Stimulated activated CD8-positive, alpha-beta memory T cell treated with anti-CD3 and anti-CD28 coated beads, Interleukin-2, amount 100 ng/mL, for 48 hours (primary cell): ENCODE results near the gene ZNF639.

Source experiments
- DNase-seq, 2 donors: peaks; one replicate each; pipeline ENCODE4 v3.0.0-alpha.2; 2020; ENCODE audit warnings: low read depth in 2 of 2

The ZNF639 gene

DNA sequence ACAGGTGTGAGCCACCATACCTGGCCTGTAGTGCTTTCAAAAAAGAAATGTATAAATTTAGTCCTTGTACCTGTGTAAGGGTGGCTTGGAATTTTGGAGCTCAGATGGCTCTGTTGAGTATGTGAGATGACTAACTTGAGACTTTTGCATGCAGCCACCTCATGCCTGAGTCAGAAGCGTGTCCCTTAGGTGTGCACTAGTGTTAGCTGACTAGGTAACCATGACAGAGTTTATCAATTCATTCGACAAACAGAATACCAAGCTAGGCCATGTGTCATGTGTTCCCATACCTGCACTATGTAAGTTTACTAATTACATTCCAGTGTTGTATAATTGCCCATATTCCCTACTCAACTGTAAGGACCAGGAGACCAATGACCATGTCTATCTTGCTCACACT is 4.0 kb upstream of the ZNF639 start:
- DNase-seq = no peak

DNA sequence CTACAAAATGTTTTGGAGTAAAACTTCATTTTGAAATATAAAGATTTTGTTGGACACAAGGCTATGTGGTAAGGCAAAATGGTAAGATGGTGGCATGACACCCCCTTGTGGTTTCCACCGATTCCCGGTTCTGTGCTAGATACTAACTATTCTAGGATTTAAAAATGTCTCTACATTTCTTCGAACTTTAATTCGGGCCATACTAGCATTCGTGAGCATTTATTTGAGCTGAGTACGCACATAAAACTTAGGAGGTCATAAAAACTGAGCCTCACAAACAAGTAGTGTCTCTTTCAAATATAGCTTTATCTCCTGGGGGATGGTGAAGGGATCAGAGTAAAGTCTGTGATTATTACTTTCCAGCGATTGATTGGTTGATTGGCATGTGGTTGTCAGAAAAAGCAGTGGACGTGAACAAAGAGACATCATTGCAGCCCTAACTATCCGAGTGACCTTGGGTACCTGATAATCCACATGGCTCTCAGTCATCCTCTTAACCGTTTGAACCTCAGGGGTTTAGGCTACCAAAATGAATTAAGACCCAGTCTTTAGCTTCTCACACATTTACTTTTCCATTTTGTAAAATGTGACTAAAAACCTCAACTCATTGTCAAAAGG is 1.1 kb upstream of the ZNF639 start:
- DNase-seq = no peak

DNA sequence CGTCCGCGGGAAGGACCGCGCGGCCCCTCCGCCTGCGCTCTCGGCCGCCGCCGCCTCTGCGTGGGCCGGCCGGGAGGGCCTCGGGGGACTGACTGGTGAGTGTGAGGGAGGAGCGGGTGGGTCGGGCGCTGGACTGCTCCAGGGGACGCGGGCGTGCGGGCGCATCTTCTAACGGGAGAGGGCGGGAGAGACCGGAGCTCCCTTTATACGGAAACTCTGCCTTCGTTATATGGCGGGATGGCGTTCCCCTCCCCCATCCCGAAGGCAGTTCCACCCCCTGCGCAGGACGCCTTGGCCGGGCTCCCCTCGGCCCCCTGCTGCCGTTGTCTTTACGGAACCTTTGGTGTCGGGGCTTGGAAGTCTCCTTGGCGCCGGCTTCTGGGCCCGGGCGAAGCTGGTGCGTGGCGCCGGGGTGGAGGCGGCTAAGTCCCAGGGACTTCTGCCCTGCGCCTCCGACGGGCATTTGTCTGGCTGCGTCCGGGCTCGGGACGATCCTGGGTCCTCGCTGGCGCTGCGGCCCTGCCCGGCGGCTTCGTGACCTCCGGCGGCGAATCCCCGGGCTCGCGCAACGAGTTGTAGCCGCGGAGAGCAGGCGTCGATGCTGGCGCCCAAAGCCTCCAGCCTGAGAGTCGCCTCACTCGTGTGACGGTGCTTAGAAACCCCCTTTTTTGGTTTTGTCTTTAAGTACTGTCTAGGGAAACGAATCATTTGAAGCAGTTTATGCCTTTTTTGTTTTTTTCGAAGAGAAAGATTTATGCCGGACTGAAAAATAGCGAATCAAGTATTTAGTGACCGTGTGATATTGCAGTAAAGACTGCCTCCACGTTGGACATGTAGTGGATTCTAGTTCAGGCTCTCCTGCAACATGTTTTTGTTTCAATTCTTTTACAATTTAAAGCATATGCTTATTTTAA is 623 bp downstream of the ZNF639 start:
- peak; percentile 41 to 45 for DNase-seq

DNA sequence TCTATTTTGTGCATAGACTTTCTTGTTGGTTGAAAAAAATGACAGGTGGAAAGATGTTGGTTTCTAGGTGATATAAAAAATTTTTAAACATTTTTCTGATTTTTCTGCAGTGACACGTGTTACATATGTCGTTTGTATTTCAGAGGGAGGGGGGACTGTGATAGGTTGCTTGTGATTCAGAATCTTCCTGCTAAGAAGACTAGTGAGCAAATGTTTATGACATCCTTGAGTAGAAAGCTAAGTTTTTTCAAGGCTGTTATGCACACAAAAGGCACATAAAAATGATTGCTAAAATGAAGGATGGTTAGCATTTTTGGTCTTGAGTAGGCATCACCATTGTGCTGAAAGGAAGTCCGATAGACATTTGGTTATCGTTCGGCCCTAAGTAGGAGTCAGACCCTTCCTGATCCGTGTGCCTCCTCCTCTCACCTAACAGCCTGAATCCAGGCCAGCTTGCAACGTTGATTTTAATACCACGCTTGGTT is 1.5 kb downstream of the ZNF639 start:
- DNase-seq = no peak

DNA sequence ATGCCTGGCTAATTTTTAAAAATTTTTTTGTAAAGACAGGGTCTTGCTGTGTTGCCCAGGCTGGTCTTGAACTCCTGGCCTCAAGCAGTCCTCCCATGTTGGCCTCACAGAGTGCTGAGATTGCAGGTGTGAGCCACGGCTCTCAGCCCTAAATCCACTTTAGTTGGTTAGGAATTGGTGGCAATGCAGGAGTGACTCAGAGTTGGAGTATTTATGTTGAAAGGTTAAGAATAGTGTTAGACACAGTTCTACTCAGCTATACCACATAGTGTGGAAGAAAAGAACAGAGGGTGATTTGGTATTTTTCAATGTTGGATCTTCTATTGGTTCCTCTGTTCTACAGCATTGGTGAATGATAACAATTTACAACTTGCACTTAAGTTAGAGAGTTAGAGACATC is 7.6 kb downstream of the ZNF639 start:
- DNase-seq = no peak

DNA sequence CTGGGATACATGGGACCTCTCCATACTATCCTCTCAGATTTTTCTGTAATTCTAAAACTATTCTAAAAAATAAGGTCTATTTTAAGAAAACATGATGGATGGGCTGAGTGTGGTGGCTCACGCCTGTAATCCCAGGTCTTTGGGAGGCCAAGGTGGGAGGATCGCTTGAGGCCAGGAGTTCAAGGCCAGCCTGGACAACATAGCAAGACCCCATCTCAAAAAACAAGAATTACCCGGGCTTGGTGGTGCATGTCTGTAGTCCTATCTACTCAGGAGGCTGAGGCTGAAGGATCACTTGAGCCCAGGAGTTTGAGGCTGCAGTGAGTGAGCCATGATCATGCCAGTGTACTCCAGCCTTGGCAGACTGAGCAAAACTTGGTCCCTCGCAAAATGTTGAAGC is 9.4 kb downstream of the ZNF639 start:
- DNase-seq = no peak

DNA sequence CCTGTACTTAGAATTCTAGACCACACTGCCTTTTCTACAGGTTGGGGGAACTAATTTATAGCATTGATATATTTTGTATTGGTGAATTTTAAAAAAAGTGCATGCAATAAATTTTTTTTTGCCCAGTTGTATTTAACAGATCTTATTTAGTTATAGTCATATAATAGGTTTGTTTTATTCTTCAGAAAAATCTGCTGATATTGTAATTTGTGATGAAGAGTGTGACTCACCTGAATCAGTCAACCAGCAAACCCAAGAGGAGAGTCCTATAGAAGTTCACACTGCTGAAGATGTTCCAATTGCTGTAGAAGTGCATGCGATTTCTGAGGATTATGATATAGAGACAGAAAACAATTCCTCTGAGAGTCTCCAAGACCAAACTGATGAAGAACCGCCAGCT is 10.3 kb downstream of the ZNF639 start:
- no peak for DNase-seq

DNA sequence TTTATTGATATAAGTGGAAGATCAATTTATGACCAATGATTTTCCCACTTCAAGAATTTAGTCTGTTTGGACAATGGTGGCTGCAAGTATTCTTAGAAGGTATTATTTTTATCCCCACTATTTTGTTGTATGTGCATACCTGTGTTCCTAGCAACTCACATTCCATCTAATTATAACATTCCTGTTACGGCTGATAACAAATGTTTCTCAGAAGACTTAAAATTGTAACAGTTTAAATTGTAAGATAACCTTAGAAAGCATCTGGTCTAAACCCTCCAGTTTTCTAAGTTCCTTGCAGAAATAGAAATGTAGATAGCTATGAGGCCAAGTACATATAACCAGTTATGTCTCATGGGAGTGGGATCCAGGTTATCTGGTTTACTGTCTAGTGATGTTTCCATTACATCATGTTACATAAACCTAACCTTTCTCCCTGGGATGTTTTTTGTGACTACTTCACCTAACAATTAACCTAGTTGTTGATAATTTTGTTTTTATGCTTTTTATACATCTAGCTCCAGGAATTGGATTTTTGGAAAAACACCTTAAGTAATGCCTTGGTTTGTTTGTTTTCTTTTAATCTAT is 13.6 kb downstream of the ZNF639 start:
- DNase-seq = no peak

DNA sequence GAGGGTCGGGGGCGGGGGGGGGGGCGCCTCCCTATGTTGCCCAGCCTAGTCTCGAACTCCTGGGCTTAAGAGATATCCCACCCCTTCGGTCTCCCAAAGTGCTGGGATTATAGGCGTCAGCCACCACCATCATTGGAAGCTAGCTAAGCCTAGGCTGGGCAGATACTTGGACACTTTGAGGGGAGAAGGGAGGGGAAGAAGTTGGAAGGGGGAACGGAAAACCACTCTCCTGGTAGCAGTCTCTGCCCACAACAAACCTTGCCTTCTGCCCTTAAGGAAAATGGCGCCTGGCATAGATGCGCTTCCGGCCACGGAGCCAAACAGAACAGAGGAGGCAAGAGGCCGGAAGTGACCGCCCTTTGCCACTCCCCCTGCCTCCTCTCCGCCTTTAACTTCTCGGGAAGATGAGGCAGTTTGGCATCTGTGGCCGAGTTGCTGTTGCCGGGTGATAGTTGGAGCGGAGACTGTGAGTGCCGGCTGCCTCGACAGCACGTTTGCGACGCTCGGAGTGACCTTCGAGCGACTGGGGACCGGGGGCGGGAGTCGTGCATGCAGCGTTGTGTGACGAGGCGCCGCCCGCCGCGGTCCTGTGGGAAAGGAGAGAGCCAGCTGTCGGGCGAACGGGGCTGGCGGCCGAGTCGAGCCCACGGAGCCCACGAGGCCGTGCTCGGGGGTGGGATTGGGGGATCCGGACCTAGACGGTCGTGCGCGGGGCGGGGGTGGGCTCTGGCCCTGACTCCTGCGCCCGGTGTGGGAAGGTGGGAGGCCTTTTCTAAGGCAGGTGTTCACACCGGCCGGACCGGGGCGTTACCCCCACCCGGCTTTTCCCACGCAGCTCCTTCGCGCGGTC is 24.7 kb downstream of the ZNF639 start, which contains the start of gene MFN1:
Gene MFN1 (plus strand): TSS at position 365 of the 850 bp plus-strand sequence. CDS start 1,143 bp downstream, outside the sequence.
- DNase-seq = peak; percentile 71 to 82

DNA sequence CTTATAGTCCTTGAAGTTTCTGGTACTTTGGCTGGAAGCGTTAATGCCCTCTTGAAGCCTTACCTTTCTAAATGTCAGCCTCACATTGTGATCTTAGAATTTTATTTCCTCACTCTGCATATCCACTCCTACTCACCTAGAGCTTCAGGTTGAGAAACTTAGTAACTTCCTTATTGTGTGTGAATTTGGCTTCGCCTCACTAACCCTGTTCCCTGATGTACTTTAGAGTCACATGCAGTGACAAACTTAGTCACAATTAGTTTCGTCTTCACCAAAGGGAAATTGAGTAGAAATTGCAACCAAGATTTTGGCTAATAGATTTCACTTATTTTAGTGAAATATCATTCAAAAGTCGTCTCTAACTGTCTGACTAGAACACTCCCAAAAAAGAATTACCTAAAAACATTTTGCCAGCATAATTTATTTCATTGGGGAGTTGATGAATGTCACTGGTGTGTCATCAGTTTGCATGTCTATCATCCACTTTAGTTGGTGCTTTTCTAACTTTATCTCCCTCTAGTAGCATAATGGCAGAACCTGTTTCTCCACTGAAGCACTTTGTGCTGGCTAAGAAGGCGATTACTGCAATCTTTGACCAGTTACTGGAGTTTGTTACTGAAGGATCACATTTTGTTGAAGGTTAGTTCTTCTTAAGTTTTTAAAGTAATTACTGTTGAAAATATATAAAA is 25.6 kb downstream of the ZNF639 start:
- no peak for DNase-seq

DNA sequence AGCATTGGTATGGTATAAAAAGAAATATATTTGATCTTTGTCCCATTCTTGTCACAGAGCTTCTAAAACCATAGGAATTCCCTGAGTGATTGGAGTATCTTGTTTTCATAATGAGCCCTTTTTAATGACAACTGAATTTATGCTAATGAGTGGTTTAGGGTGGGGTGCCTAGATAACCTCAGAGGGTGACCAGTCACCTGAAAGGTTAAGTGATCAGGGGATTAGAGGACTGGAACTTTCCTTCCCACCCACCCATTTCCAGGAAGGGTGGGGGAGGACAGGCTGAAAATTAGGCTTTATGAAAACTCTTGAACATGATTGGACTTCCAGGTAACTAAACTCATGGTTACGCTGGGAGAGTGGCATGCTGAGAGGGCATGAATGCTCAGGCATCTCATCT is 33.2 kb downstream of the ZNF639 start:
- DNase-seq = no peak

DNA sequence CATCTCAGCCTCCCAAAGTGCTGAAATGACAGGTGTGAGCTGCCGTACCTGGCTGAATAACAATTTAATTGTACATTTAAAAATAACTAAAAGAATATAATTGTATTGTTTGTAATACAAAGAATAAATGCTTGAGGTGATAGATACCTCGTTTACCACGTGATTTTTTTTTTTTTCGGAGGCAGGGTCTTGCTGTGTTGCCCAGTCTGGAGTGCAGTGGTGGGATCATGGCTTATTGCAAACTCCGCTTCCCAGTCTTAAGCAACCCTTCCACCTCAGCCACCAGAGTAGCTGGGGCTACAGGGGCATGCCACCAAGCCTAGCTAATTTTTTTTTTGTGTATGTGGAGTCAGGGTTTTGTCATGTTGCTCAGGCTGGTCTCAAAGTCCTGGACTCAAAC is 40.5 kb downstream of the ZNF639 start:
- no peak for DNase-seq

DNA sequence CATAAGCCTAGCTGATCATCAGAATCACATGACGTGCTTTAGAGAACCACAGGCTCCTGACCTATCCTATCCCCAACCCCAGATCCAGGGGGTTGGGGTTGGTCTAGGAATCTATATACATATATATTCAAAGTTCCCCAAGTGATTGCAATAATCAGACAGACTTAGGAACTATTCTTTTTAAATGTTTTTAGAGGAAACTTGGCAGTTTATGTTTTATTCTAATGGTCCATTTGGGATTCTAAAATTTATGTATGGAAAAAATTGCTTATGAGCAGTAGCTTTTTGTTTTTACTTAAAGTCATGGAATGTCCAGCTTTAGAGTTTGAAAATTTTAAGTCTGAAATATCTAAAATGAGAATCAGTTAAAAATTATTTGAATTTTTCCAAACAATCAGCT is 46.8 kb downstream of the ZNF639 start:
- no peak for DNase-seq

DNA sequence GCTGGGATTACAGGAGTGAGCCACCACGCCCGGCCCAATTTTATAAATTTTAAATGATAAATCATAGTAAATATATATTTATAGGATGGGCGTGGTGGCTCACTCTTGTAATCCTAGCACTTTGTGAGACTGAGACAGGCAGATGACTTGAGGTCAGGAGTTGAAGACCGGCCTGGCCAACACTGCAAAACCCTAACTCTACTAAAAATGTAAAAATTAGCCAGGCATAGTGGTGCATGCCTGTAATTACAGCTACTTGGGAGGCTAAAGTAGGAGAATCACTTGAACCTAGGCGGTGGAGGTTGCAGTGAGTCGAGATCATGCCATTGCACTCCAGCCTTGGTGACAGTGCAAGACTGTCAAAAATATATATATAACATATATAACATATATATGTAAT is 51.1 kb downstream of the ZNF639 start:
- no peak for DNase-seq

DNA sequence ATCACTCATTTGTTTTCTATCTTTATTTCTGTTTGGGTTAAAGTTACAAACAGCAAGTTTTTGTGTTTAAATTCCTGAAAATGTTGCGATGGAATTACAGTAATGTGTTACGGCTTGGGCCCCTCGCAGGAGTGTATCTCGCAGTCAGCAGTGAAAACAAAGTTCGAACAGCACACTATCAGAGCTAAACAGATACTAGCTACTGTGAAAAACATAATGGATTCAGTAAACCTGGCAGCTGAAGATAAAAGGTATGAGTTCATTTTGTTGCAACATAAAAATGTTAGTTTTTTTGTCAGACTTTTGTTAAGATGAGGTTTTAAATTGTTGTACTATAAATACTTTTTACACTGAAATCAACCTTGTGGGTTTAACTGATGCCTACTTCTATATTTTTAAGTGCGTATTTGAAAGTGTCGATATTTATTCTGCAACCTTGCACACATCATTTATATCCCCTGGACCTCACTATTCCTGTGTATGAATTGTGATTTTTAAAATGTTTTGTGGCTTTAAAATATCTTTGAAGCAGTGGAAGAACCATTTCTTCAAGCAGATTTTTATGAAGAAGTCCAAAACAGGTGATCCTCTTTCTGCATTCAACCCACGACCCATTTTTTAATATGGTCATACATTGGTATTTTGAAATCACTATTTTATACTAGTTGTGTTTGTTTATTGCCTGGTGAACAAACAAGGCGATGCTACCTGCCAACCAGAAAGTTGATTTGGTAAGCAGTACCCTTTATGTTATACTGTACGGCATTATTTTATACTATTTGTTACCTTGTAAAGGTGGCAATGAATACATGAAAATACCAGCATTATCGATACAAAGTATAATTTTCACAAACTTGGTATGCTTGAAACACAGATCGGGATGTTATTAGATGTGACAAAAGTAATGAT is 52.5 kb downstream of the ZNF639 start:
- no peak for DNase-seq

DNA sequence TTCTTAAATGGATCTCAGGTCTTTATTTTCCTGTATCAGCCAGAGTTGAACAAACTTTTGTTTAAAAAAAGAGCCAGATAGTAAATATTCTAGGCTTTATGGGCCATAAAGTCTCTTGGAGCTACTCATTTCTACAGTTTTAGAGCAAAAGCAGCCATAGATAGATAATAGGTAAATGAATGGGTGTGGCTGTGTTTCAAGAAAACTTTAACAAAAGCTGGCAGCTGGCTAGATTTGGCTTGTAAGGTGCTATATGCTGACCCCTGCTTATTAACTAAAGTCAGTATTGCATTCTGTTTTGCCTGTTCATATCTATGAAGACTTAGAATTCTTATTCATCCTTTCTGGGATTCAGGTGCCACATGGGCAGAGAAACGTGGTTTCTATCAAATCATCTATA is 53.6 kb downstream of the ZNF639 start:
- DNase-seq = no peak
